NCI-H524 (cell line): ENCODE measurements around the gene MUC6.

Experiments used
- DNase-seq, 2 experiments: peaks; one replicate each; lab custom pipeline; 2025; lab: John Stamatoyannopoulos, UW

MUC6 gene

DNA sequence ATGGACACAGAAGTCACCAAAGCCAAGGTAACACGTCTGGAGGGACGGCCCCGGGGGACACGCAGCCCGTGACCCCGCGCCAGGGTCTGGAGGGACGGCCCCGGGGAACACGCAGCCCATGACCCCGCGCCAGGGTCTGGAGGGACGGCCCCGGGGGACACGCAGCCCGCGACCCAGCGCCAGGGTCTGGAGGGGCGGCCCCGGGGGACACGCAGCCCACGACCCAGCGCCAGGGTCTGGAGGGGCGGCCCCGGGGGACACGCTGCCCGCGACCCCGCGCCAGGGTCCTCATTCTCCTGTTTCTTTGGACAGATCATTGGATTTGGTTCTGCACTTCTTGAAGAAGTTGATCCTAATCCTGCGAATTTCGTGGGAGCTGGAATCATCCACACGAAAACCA lies 27.1 kb downstream of the MUC6 start:
- no peak for DNase-seq

- no peak for DNase-seq
Measured at GRCh38 chr11:1008803-1009145, 27.7 kb downstream of the MUC6 start.

DNA sequence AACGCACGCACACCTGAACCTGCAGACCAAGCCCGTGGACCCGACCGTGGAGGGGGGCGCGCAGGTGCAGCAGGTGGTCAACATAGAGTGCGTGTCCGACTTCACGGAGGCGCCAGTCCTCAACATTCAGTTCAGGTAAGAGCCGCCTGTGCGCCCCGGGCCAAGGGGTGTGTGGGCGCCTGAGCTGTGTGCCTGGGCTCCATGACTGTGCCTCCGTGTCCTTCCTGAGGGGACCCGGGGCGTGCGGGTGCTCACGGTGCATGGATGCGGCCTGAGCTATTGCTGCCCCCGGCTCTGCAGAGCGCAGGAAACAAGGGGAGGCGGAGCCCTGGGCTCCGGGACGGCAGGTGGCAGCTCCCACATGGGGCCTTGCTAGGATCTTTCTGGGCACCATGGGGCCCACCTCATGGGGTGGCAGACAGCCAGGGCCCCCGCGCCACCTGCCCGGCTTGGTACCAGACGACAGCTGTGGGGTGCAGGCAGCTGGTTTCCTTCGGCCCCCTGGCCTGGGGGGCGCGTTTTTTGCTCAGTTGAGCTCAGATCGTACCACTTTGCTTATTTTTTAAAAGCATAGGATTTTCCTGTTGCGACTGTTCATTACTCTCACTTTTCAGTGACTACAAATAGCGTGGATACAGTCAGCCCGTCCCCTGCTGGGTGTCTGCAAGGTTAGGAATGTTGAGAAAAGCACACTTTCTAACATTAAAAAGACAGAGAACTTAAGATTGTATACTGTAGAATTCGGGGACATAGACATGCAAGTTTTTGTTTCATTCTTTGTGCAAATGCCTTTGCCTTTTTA lies 28.3 kb downstream of the MUC6 start:
- DNase-seq = peak in 1 of 2 experiments; percentile 3

DNA sequence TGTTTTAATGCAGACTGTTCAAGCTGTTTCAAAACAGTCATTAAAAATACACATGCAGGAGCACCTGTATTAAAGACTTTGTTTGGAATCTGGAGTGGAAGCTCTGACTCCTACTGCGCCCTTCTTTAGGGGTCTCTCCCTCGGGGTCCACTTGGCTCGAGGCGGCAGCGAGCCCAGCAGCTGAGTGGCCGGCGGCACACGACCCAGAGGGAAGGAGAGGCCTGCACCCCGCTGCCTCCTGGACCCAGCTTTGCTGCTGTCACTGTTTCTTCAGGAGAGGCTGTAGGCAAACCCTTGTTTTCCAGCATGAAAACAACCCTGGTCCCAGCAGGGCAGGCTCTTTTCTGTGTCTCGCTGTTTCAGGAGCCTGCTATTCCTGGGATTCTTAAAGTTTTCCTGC lies 29.2 kb downstream of the MUC6 start:
- DNase-seq = no peak

DNA sequence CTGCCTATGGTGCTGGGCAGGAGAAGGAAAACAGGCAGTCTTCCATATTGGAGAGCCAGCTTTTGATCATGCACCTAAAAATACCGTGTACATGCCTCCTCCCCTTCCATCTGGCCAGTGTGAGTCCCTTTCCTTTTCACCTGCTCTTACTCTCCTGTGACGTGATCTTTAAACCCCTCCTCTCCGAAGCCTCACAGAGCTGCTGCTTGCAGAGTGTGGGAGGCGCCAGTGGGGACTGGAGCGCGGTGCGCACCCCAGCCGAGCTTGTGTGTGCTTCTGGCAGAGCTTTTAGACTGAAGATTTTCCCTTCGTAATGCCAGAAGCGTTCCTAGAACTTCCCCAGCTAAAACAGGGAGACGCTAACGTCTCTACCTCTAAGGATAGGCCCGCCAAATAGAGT lies 29.8 kb downstream of the MUC6 start:
- no peak for DNase-seq

DNA sequence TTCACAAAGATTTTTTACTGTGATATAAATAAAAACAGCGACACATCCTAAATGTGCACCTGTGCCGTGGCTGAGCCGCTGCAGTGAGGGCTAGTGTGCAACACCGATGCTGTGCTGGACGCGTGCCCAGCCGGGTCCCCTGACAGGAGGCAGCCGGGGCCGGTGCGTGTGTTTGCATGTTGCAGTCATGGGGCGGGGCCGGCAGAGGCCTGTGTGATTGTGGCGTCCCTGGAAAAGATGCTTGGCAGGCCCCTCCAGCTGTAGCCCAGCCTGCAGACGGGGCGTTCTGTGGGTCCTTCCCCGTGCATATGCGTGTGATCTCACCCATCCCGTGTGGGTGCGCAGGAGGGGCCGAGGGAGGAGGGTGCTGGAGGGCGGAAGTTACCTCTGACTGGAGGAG lies 30.6 kb downstream of the MUC6 start:
- DNase-seq = no peak

DNA sequence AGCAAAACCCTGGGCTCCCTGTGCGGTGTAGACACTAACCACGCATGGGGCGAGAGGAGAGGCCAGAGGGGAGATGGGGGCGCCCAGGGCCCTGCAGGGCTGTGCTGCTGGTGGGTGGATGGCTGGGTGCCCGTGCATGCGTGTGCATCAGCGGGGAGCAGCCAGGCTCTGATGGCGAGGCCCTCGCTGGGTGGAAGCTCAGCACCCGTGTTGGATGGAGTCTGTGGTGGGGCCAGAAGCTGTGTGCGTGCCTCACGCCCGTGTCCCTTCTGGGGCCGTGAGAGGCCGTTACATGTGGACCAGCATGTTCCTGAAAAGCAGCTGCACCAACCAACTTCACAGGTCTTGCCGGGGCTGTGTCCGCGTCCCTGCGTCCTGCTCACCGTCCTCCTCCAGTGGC lies 33.4 kb downstream of the MUC6 start:
- DNase-seq = no peak

DNA sequence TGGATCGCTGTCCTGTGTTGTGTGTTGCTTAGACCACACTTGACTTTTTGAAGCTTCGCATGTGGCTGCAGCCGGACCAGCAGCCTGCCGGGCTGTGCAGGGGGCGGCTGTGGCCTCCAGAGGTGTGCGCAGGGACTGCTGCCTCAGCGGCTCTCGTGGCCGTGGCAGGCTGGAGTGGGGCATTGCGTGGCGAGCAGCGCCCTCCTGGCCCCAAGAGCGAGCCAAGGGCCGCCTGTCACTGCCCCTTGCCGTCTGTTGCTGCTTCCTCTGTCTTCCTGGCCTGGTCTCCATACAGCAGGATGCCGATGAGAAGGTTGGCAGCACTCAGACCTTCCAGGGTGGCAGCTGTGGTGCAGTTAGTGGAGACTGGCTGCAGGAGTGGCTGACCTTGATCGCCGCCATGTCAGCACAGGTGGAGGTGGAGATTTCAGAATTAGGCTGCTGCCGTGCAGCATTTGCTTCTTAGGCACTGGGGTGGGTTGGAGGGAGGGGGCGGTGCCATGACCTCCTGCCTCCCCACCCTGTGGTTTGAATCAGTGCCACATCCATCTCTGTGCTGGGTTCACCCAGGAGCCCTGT lies 34.0 kb downstream of the MUC6 start:
- no peak for DNase-seq

- no peak for DNase-seq
Measured at GRCh38 chr11:1001617-1002405, 34.7 kb downstream of the MUC6 start.

DNA sequence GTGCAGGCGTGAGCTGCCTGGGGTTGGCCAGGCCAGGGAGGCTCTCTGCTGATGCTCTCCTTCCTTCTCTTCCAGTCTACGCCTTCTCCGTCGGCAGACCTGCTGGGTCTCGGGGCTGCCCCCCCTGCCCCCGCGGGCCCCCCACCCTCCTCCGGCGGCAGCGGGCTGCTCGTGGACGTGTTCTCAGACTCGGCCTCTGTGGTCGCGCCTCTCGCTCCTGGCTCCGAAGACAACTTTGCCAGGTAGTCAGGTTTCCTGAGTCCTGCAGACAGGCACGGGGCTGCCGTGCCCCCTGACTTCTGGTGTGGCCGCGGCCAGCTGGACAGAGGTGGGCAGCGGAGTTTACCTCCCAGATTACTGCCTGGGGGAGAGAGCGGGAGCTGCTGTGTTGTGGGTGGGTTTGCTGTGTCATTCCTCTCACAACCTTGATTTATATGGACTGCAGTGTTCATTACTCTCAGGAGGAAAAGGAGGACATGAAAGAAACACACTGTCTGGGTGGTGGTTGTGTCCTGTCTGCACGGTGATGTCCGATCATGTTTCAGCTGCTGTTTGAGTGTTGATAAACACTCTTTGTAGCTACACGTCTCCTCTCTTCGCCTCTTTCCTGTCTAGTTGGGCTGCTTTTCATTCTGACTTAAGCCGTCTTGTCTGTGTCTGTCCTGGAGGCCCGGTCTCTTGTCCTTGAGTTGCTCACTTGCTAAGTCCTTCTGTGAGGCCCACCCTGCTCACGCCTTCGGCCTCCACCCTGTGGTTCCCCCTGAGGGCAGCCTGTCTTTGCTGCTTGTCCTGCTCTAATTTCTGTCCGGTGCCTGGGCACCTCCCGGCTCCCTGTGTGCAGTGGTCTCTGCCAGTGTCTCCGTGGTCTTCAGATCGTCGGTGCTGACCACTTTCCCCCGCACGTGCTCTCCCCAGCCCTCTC lies 35.9 kb downstream of the MUC6 start:
- DNase-seq = no peak

DNA sequence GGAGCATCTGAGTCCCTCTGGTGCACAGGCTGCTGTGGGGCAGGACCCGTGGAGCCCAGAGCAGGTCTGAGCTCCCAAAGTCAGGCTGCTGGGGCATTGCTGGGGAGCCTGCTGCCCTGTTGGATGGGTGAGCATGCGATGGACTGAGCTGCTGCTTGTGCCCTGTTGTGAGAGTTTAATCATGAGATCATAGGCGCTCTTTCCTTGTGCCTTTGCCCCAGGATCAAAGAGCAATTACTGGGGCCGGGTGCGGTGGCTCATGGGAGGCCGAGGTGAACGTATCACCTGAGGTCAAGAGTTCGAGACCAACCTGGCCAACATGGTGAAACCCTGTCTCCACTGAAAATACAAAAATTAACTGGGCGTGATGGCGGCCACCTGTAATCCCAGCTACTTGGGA lies 37.5 kb downstream of the MUC6 start:
- no peak for DNase-seq

DNA sequence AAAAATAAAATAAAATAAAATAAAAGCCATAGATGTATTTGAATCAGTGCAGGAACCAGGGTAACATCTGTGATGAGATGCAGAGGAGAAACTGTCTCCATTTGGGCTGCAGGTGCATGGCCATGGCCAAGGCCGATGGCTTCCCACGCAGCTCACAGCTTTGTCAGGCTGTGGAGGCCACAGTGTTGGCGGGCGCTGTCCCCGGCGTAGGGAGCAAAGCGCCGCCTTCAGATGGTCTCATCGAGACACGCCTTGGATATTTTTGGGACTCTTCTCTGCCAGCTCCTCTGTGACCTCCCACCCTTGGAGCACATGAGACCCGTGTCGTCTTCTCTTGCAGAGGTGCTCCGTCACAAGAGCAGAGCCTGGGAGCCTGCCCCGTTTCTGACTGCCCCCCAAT lies 38.6 kb downstream of the MUC6 start:
- DNase-seq = no peak

- DNase-seq = no peak
Measured at GRCh38 chr11:996681-997080, 39.8 kb downstream of the MUC6 start.

- DNase-seq = peak; percentile 32 to 73
Measured at GRCh38 chr11:995752-996420, 40.6 kb downstream of the MUC6 start.

DNA sequence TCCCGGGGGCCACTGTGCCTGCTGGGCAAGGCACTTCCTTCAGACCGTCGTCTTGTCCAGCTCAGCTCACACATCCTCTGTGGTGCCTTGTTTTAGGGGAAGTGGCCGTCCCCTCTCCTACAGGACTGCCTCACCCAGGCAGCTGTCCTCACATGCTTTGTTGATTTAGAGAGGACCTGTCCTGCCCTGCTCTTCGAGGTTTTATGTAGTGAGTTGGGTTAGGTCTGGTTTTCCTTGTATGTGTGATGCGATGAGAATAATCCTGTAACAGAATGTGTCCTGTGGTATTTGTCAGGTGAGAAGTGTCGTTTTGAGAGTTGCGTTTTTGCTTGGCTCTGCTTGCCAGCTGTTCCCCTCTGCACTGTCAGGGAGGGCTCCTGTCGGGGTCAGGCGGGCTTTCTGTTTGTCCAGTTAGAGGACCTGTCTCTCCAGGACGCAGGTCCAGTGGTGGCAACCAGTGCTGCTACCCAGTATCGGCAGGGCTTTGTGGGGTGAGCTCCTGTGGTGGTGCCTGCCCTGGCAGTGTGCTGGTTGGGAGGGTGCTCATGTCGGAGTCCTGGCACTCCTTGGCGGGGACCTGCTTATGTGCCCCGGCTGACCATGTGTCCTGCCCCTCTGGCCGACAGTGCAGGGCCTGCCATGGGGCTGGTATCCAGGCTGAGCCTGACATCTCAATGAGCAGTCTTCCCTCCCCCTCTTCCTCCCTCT lies 41.3 kb downstream of the MUC6 start:
- no peak for DNase-seq

DNA sequence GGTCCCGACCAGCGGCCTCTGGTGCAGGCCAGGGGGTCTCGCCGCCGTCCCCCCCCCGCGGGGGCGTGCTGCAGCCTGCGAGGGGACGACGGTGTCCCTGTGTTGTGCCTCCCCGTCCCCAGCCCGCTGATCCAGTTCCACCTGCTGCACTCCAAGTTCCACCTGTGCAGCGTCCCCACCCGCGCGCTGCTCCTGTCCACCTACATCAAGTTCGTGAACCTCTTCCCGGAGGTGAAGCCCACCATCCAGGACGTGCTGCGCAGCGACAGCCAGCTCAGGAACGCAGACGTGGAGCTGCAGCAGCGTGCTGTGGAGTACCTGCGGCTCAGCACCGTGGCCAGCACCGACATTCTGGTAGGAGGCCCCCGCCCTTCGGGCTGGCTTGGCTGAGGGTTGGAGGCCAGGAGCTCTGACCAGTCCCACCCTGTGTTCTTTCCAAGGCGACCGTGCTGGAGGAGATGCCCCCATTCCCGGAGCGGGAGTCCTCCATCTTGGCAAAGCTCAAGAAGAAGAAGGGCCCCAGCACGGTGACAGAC lies 42.8 kb downstream of the MUC6 start:
- no peak for DNase-seq

GRCh38 chr11:992577-992976 lies 43.9 kb downstream of the MUC6 start:
- no peak for DNase-seq

- no peak for DNase-seq
Measured at GRCh38 chr11:991711-992307, 44.7 kb downstream of the MUC6 start.

DNA sequence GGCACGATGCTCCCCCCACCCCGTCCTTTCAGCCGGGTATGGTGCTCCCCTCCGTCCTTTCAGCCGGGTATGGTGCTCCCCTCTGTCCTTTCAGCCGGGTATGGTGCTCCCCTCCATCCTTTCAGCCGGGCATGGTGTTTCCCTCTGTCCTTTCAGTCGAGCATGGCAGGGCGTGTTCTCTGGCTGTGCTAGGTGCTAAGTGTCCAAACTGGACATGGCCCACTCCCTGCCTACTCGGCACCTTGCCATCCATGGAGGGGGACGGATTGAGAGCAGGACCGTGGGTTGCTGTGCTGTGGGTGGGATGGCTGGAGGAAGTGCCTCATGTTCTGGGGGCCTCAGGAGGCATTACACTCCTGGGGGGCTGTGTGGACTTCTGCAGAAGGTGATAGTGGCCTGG lies 45.5 kb downstream of the MUC6 start:
- DNase-seq = no peak

GRCh38 chr11:990101-990500 lies 46.4 kb downstream of the MUC6 start:
- no peak for DNase-seq
